22Rv1 (cell line): ENCODE results near the gene C1orf21.

Experiments used
- H3K27ac ChIP-seq: fragments of 450-650 bp; 2 replicates; pipeline ENCODE4 v1.5.1; 2017
- ZFX ChIP-seq: fragments of 450-650 bp; IDR thresholded peaks from 2 replicates; pipeline ENCODE4 v1.6.1; 2017; ENCODE audit warnings: antibody characterized with exemption, borderline replicate concordance
- TF ChIP-seq, protein P1 (sequence below): fragments of 450-650 bp; IDR thresholded peaks from 2 replicates; pipeline ENCODE4 v1.5.1; 2017; ENCODE audit warnings: mild to moderate bottlenecking

C1orf21 gene

GRCh38 chr1:184368354-184368753 is 18.5 kb upstream of the C1orf21 start:
- H3K27ac ChIP-seq = no peak overlapping the region
- TF ChIP-seq, protein P1, sequence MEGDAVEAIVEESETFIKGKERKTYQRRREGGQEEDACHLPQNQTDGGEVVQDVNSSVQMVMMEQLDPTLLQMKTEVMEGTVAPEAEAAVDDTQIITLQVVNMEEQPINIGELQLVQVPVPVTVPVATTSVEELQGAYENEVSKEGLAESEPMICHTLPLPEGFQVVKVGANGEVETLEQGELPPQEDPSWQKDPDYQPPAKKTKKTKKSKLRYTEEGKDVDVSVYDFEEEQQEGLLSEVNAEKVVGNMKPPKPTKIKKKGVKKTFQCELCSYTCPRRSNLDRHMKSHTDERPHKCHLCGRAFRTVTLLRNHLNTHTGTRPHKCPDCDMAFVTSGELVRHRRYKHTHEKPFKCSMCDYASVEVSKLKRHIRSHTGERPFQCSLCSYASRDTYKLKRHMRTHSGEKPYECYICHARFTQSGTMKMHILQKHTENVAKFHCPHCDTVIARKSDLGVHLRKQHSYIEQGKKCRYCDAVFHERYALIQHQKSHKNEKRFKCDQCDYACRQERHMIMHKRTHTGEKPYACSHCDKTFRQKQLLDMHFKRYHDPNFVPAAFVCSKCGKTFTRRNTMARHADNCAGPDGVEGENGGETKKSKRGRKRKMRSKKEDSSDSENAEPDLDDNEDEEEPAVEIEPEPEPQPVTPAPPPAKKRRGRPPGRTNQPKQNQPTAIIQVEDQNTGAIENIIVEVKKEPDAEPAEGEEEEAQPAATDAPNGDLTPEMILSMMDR = no peak
- TF ChIP-seq ZFX = no peak

- TF ChIP-seq ZFX = no peak
- TF ChIP-seq, protein P1 = no peak
- H3K27ac ChIP-seq = no peak overlapping the region
These were observed 16.0 kb upstream of the C1orf21 start for GRCh38 chr1:184370850-184371249.

DNA sequence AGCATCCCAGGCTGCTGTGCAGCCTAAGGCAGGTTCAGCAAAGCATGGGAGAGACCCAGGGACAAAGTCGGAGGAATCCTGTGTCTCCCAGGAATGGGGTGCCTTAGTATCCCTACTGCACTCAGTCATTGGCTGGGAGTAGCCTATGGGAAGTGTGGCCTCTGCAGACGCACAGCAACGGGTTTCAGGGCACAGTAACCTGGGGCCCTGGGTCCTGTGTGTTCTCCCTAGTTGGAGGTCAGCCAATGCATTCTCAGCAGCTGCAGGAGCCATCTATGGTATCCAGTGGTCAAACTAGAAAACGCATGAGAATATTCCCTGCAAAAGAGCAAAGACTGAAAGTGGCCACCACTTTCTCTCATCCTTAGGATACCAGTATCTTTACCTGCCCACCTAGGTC is 13.7 kb upstream of the C1orf21 start:
- no peak overlapping the region for H3K27ac ChIP-seq
- TF ChIP-seq, protein P1 = no peak
- TF ChIP-seq ZFX = no peak

DNA sequence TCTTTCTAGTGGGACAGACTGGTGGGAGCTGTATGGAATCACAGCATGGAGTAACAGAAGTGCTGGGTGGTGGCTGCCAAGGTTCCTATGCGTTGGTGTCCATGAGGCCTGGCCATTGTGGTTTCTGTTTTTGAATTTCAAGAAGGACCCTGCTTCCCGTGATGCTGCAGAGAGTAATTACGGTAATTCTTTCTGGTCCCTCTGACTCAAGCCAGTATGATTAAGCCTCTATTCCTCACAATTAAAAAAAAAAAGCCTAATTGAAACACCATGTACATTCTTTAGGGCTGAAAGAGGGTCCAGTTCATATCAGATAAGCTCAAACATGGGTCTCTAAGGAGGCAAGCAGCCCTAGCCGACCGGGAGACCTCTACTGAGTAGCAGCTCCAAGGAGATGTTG is 10.5 kb upstream of the C1orf21 start:
- TF ChIP-seq ZFX = no peak
- TF ChIP-seq, protein P1 = no peak
- no peak overlapping the region for H3K27ac ChIP-seq

GRCh38 chr1:184379111-184379752 is 7.6 kb upstream of the C1orf21 start:
- H3K27ac ChIP-seq = no peak overlapping the region
- TF ChIP-seq, protein P1 = no peak; the same call in 1 of the 2 replicates
- TF ChIP-seq ZFX = no peak

GRCh38 chr1:184380468-184380867 is 6.4 kb upstream of the C1orf21 start:
- H3K27ac ChIP-seq = no peak overlapping the region
- TF ChIP-seq, protein P1 = no peak
- no peak for TF ChIP-seq ZFX

GRCh38 chr1:184383772-184384323 is 3.0 kb upstream of the C1orf21 start:
- H3K27ac ChIP-seq = no peak overlapping the region
- TF ChIP-seq ZFX = no peak
- TF ChIP-seq, protein P1 = no peak
